ENCODE results near the gene ANKRD27. TPM values are rescaled to one million over a fixed set of nuclear protein-coding genes. Genes with fewer than 3 reads are reported as not detected.
A peak's percentile ranks its signal among the peaks of the same experiment; 100 is the strongest.
"Not testable (repeated sequence)": the region's sequence is repeated elsewhere in the genome, so short reads cannot be mapped to it uniquely, and the experiment has no call there.

Gene ANKRD27
- polyA plus RNA-seq, result 20.6 TPM
- long read RNA-seq, donor 1, full-length matches to known transcripts, result 2 of 2 reads
- long read RNA-seq, donor 1, partial matches to known transcripts, result 0 of 2 reads
- long read RNA-seq, donor 1, other reads (novel, unspliced or antisense), result 0 of 2 reads
- long read RNA-seq, donor 2, result 0 reads
- long read RNA-seq, donor 3, result 0 reads
- long read RNA-seq, donor 4, result 0 reads
- long read RNA-seq, donor 5, full-length matches to known transcripts, result 1 of 1 reads
- long read RNA-seq, donor 5, partial matches to known transcripts, result 0 of 1 reads
- long read RNA-seq, donor 5, other reads (novel, unspliced or antisense), result 0 of 1 reads
- long read RNA-seq, donor 6, full-length matches to known transcripts, result 1 of 1 reads
- long read RNA-seq, donor 6, partial matches to known transcripts, result 0 of 1 reads
- long read RNA-seq, donor 6, other reads (novel, unspliced or antisense), result 0 of 1 reads
- long read RNA-seq, donor 7, full-length matches to known transcripts, result 2 of 2 reads
- long read RNA-seq, donor 7, partial matches to known transcripts, result 0 of 2 reads
- long read RNA-seq, donor 7, other reads (novel, unspliced or antisense), result 0 of 2 reads
- long read RNA-seq, donor 8, full-length matches to known transcripts, result 1 of 1 reads
- long read RNA-seq, donor 8, partial matches to known transcripts, result 0 of 1 reads
- long read RNA-seq, donor 8, other reads (novel, unspliced or antisense), result 0 of 1 reads
- long read RNA-seq, donor 9, full-length matches to known transcripts, result 2 of 2 reads
- long read RNA-seq, donor 9, partial matches to known transcripts, result 0 of 2 reads
- long read RNA-seq, donor 9, other reads (novel, unspliced or antisense), result 0 of 2 reads
- long read RNA-seq, donor 10, full-length matches to known transcripts, result 2 of 76 reads
- long read RNA-seq, donor 10, partial matches to known transcripts, result 74 of 76 reads
- long read RNA-seq, donor 10, other reads (novel, unspliced or antisense), result 0 of 76 reads
- long read RNA-seq, donor 11, result 0 reads

GRCh38 chr19:32674931-32675719 lies at the start of gene ANKRD27:
Gene ANKRD27, minus strand, starts transcription at chr19:32675180. Its CDS starts 16,165 bp downstream, at chr19:32659015.
- H3K9me3 ChIP-seq (ENCODE audit: control insufficient read depth, low read depth, low read length), result peaks cover 12% of the 10 kb centered on the region
- H3K4me3 ChIP-seq (ENCODE audit: low read length), result peak within 1 kb of the TSS; percentile 64
- peak; percentile 99 for DNase-seq
- no peaks in the 10 kb centered on the region for H3K36me3 ChIP-seq (ENCODE audit: control insufficient read depth, insufficient read depth, low read length)
- peak within 1 kb of the TSS; percentile 77 for H3K27ac ChIP-seq (ENCODE audit: low read length)
- peaks cover 34% of the 10 kb centered on the region for H3K27me3 ChIP-seq (ENCODE audit: control insufficient read depth, insufficient read depth, low read length)
- peaks cover 12% of the 10 kb centered on the region for H3K4me1 ChIP-seq (ENCODE audit: control insufficient read depth, insufficient read depth, low read length)
- WGBS (ENCODE audit: insufficient coverage, low lambda C conversion rate), result no CpG with 5 or more reads among the region's 75 CpGs

GRCh38 chr19:32720936-32721250 lies 45.9 kb upstream of the ANKRD27 start:
- DNase-seq, result no peak
- Histone ChIP-seq H3K4me1 (ENCODE audit: control insufficient read depth, insufficient read depth, low read length) (no peaks in the 10 kb centered on the region), H3K27me3 (ENCODE audit: control insufficient read depth, insufficient read depth, low read length) (no peaks in the 10 kb centered on the region), H3K4me3 (ENCODE audit: low read length) (no peak overlapping the region), H3K9me3 (ENCODE audit: control insufficient read depth, low read depth, low read length) (peaks cover 5% of the 10 kb centered on the region), H3K36me3 (ENCODE audit: control insufficient read depth, insufficient read depth, low read length) (peaks cover 2% of the 10 kb centered on the region), H3K27ac (ENCODE audit: low read length) (no peak overlapping the region)
- 95% methylated on average over 4 of the region's 22 CpGs for WGBS (ENCODE audit: insufficient coverage, low lambda C conversion rate)

- peaks cover 5% of the 10 kb centered on the region for H3K9me3 ChIP-seq (ENCODE audit: control insufficient read depth, low read depth, low read length)
- H3K27ac ChIP-seq (ENCODE audit: low read length), result no peak overlapping the region
- H3K4me3 ChIP-seq (ENCODE audit: low read length), result no peak overlapping the region
- DNase-seq, result no peak
- no CpG with 5 or more reads among the region's 22 CpGs for WGBS (ENCODE audit: insufficient coverage, low lambda C conversion rate)
- H3K4me1 ChIP-seq (ENCODE audit: control insufficient read depth, insufficient read depth, low read length), result no peaks in the 10 kb centered on the region
- H3K27me3 ChIP-seq (ENCODE audit: control insufficient read depth, insufficient read depth, low read length), result no peaks in the 10 kb centered on the region
- peaks cover 2% of the 10 kb centered on the region for H3K36me3 ChIP-seq (ENCODE audit: control insufficient read depth, insufficient read depth, low read length)
Observed at GRCh38 chr19:32720216-32720935, 45.4 kb upstream of the ANKRD27 start.

GRCh38 chr19:32719611-32720059 lies 44.7 kb upstream of the ANKRD27 start, which contains the start of gene TDRD12:
Gene TDRD12, plus strand, starts transcription at chr19:32719767. Its CDS starts 306 bp downstream, at chr19:32720073.
- WGBS (ENCODE audit: insufficient coverage, low lambda C conversion rate), result no CpG with 5 or more reads among the region's 44 CpGs
- Histone ChIP-seq H3K4me3 (ENCODE audit: low read length) (no peak within 1 kb of the TSS), H3K9me3 (ENCODE audit: control insufficient read depth, low read depth, low read length) (peaks cover 5% of the 10 kb centered on the region), H3K36me3 (ENCODE audit: control insufficient read depth, insufficient read depth, low read length) (peaks cover 2% of the 10 kb centered on the region), H3K27ac (ENCODE audit: low read length) (no peak within 1 kb of the TSS), H3K27me3 (ENCODE audit: control insufficient read depth, insufficient read depth, low read length) (no peaks in the 10 kb centered on the region), H3K4me1 (ENCODE audit: control insufficient read depth, insufficient read depth, low read length) (no peaks in the 10 kb centered on the region)
- DNase-seq, result no peak

GRCh38 chr19:32718286-32718685 lies 43.3 kb upstream of the ANKRD27 start:
- DNase-seq, result no peak

GRCh38 chr19:32717496-32717895 lies 42.5 kb upstream of the ANKRD27 start:
- Histone ChIP-seq H3K4me1 (ENCODE audit: control insufficient read depth, insufficient read depth, low read length) (no peaks in the 10 kb centered on the region), H3K27ac (ENCODE audit: low read length) (no peak overlapping the region), H3K4me3 (ENCODE audit: low read length) (no peak overlapping the region), H3K27me3 (ENCODE audit: control insufficient read depth, insufficient read depth, low read length) (no peaks in the 10 kb centered on the region), H3K36me3 (ENCODE audit: control insufficient read depth, insufficient read depth, low read length) (peaks cover 9% of the 10 kb centered on the region), H3K9me3 (ENCODE audit: control insufficient read depth, low read depth, low read length) (peaks cover 5% of the 10 kb centered on the region)
- DNase-seq, result no peak
- WGBS (ENCODE audit: insufficient coverage, low lambda C conversion rate), result 86% methylated on average over 1 of the region's 5 CpGs

More at GRCh38 chr19:32718286-32718685, 43.3 kb upstream of the ANKRD27 start:
- Histone ChIP-seq H3K4me3 (ENCODE audit: low read length) (no peak overlapping the region), H3K36me3 (ENCODE audit: control insufficient read depth, insufficient read depth, low read length) (peaks cover 5% of the 10 kb centered on the region), H3K9me3 (ENCODE audit: control insufficient read depth, low read depth, low read length) (peaks cover 5% of the 10 kb centered on the region), H3K4me1 (ENCODE audit: control insufficient read depth, insufficient read depth, low read length) (no peaks in the 10 kb centered on the region), H3K27ac (ENCODE audit: low read length) (no peak overlapping the region), H3K27me3 (ENCODE audit: control insufficient read depth, insufficient read depth, low read length) (no peaks in the 10 kb centered on the region)
- WGBS (ENCODE audit: insufficient coverage, low lambda C conversion rate), result 100% methylated on average over 1 of the region's 7 CpGs

- H3K27ac ChIP-seq (ENCODE audit: low read length); DNase-seq; H3K4me1 ChIP-seq (ENCODE audit: control insufficient read depth, insufficient read depth, low read length); H3K4me3 ChIP-seq (ENCODE audit: low read length); H3K9me3 ChIP-seq (ENCODE audit: control insufficient read depth, low read depth, low read length); H3K27me3 ChIP-seq (ENCODE audit: control insufficient read depth, insufficient read depth, low read length): not testable (repeated sequence)
- H3K36me3 ChIP-seq (ENCODE audit: control insufficient read depth, insufficient read depth, low read length), result peaks cover 18% of the 10 kb centered on the region
- WGBS (ENCODE audit: insufficient coverage, low lambda C conversion rate), result 100% methylated on average over 1 of the region's 7 CpGs
Observed at GRCh38 chr19:32716203-32716602, 41.2 kb upstream of the ANKRD27 start.

GRCh38 chr19:32711747-32712146 lies 36.8 kb upstream of the ANKRD27 start:
- WGBS (ENCODE audit: insufficient coverage, low lambda C conversion rate), result 93% methylated on average over 3 of the region's 6 CpGs
- H3K36me3 ChIP-seq (ENCODE audit: control insufficient read depth, insufficient read depth, low read length), result peaks cover 29% of the 10 kb centered on the region
- H3K27me3 ChIP-seq (ENCODE audit: control insufficient read depth, insufficient read depth, low read length), result no peaks in the 10 kb centered on the region
- no peak overlapping the region for H3K4me3 ChIP-seq (ENCODE audit: low read length)
- H3K9me3 ChIP-seq (ENCODE audit: control insufficient read depth, low read depth, low read length), result no peaks in the 10 kb centered on the region
- no peak for DNase-seq
- no peak overlapping the region for H3K27ac ChIP-seq (ENCODE audit: low read length)
- H3K4me1 ChIP-seq (ENCODE audit: control insufficient read depth, insufficient read depth, low read length), result peaks cover 3% of the 10 kb centered on the region

- Histone ChIP-seq H3K9me3 (ENCODE audit: control insufficient read depth, low read depth, low read length) (peaks cover 10% of the 10 kb centered on the region), H3K4me3 (ENCODE audit: low read length) (no peak overlapping the region), H3K27me3 (ENCODE audit: control insufficient read depth, insufficient read depth, low read length) (no peaks in the 10 kb centered on the region), H3K4me1 (ENCODE audit: control insufficient read depth, insufficient read depth, low read length) (peaks cover 3% of the 10 kb centered on the region), H3K36me3 (ENCODE audit: control insufficient read depth, insufficient read depth, low read length) (peaks cover 35% of the 10 kb centered on the region), H3K27ac (ENCODE audit: low read length) (no peak overlapping the region)
- 80% methylated on average over 1 of the region's 5 CpGs for WGBS (ENCODE audit: insufficient coverage, low lambda C conversion rate)
- DNase-seq, result no peak
Observed at GRCh38 chr19:32709032-32709431, 34.1 kb upstream of the ANKRD27 start.
